ACC112 (cell line): ENCODE measurements around the gene SLC17A4.

ENCODE experiments used
- H2AFZ ChIP-seq: fragments of 200-600 bp; sonication (generic); one replicate; pipeline ENCODE4 v1.6.0; 2017; ENCODE audit warnings: antibody characterized with exemption, low read length; ENCODE audit not compliant: unreplicated experiment
- H3K27ac ChIP-seq: fragments of 200-600 bp; sonication (generic); 2 replicates; pipeline ENCODE4 v1.5.1; 2014; ENCODE audit warnings: low read depth, mild to moderate bottlenecking, antibody characterized with exemption, low read length, moderate library complexity
- H3K27me3 ChIP-seq: fragments of 200-600 bp; sonication (generic); 2 replicates; pipeline ENCODE4 v1.6.1; 2014; ENCODE audit warnings: mild to moderate bottlenecking, antibody characterized with exemption, low read length, moderate library complexity, mixed read lengths; ENCODE audit not compliant: insufficient read depth
- H3K36me3 ChIP-seq: fragments of 200-600 bp; sonication (generic); 2 replicates; pipeline ENCODE4 v1.6.1; 2016; ENCODE audit warnings: mild to moderate bottlenecking, antibody characterized with exemption, low read length, moderate library complexity, mixed read lengths; ENCODE audit not compliant: insufficient read depth
- H3K4me1 ChIP-seq: fragments of 200-600 bp; sonication (generic); one replicate; pipeline ENCODE4 v1.6.1; 2016; ENCODE audit warnings: low read length, mixed read lengths; ENCODE audit not compliant: insufficient read depth, unreplicated experiment, control insufficient read depth
- H3K4me3 ChIP-seq: fragments of 200-600 bp; sonication (generic); 2 replicates; pipeline ENCODE4 v1.5.1; 2014; ENCODE audit warnings: mild to moderate bottlenecking, low read depth, low read length
- H3K79me2 ChIP-seq: fragments of 200-600 bp; sonication (generic); one replicate; pipeline ENCODE4 v1.6.0; 2016; ENCODE audit warnings: low read length; ENCODE audit not compliant: control insufficient read depth, unreplicated experiment, insufficient read depth

Gene SLC17A4

GRCh38 chr6:25750906-25751305, 3.6 kb upstream of the SLC17A4 start:
- no peak overlapping the region for H3K4me3 ChIP-seq
- no peak overlapping the region for H3K27ac ChIP-seq
- no peak overlapping the region for H2AFZ ChIP-seq
- H3K79me2 ChIP-seq: no peaks in the 10 kb centered on the region
- H3K27me3 ChIP-seq: peaks cover 30% of the 10 kb centered on the region
- H3K4me1 ChIP-seq: no peaks in the 10 kb centered on the region
- H3K36me3 ChIP-seq: no peaks in the 10 kb centered on the region

DNA sequence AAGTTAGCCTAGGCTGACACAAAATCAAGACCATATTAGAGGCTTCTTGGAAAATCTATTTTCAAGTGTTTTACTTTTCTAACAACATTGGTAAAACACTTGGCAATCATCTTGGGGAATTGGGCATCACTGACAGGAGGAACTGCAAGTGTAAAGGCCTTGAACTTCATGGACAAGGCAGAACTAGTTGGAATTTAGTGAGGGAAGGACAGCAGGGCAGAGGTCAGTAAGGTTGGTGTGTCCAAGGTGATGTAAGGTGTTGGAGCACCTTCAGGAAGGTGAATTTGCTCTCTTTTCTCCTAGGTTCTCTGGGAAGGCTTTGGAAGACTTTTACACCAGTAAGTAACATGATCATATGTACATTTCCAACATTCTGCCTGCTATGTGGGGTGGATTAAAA, 1.5 kb upstream of the SLC17A4 start:
- Histone ChIP-seq H3K27me3 (peaks cover 41% of the 10 kb centered on the region), H3K4me1 (no peaks in the 10 kb centered on the region), H2AFZ (no peak overlapping the region), H3K36me3 (no peaks in the 10 kb centered on the region), H3K27ac (no peak overlapping the region), H3K4me3 (no peak overlapping the region), H3K79me2 (no peaks in the 10 kb centered on the region)

DNA sequence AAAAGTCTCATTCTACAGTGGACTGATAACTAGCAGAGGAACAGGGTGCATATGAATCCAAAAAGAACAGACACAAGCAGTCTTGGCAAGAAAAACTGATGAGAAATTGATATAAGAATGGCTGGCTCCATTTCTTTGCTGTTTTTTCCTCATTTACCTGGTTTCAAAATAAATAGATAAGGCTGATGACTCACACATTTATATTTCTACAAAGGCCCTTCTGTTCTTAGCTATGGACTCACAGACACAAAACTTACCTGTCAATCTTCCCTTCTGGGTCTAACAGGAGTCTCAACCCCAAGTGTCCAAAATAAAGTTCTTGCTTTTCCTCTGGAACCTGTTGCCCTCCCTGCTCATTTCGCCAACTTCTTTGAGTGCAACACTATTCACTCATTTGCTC, 941 bp downstream of the SLC17A4 start:
- H3K4me1 ChIP-seq: no peaks in the 10 kb centered on the region
- H3K79me2 ChIP-seq: no peaks in the 10 kb centered on the region
- peaks cover 60% of the 10 kb centered on the region for H3K27me3 ChIP-seq
- H3K4me3 ChIP-seq: no peak overlapping the region
- no peaks in the 10 kb centered on the region for H3K36me3 ChIP-seq
- H2AFZ ChIP-seq: no peak overlapping the region
- H3K27ac ChIP-seq: no peak overlapping the region

DNA sequence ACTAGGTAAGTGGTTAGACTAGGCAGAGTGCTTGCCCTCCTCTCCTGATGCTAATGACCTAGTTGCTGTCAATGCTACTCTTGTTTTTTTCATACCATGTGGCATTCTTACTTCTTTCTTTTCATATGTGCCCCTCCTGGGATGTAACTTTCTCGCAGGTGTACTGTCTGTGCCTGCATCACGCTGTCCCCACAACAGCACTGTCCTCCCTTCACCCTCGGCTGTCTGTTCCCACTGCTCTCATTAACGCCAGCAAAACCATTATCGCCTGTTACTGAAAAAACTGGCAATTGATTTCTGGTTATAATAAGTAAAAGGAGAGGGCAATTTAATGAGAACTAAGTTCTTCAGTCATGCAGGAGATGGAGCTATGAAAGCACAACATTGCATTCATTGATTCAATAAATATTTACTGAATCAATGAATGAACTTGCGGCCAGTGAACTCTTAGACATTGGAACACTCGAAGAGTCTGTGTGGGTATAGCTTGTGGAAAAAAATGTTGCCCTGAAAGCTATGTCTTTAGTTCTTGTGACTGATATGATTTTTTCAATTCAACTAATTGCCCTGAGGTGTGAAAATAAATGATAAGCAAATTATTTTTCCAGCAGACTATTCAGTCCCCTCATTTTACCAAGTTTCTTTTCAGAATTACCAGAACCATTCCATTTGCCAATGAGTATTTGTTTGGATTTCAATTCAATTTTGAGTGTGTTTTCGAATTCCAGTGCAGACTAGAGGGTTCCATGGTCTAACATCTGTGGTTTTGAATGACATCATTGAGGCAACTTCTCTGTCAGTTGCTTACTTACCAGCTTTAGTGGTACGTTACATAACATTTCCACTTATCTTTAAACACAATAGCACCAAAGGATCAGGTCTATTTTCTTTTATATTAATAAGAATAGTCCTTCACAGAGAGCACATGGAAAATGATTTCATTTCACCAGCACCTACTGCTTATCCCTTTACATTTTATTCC, 2.1 kb downstream of the SLC17A4 start:
- Histone ChIP-seq H3K4me3 (no peak overlapping the region), H3K27ac (no peak overlapping the region), H3K36me3 (no peaks in the 10 kb centered on the region), H3K79me2 (no peaks in the 10 kb centered on the region), H2AFZ (no peak overlapping the region), H3K4me1 (no peaks in the 10 kb centered on the region), H3K27me3 (peaks cover 71% of the 10 kb centered on the region)

DNA sequence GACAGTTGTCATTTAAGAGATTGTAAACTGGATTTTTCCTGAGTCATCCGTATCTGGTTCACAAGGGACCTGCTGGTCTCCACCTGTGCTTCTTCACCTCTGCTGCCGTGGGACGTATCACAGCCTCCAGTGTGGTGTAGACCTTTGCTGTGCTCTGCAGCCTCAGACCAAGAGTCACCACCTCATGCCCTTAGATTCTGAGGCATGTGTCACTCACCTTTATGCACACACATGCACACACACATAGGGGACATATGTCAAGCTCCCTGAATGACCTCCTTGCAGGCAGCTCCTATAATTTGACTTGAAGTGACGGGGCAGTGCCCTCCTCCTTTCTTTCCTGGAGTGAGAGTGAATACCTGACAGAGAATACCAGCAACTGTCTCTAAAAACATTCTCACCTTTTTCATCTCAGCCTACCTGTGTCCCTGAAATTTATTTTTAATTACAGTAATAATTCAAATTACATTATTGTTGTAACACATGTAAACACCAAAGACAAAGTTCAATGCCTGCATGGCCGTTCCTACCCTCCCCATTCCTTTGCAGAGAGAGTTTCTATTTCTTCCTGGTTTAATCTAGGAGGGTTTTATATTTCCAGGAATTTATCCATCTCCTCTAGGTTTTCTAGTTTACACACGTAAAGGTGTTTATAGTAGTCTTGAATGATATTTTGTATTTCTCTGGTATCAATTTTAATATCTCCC, 3.5 kb downstream of the SLC17A4 start:
- H2AFZ ChIP-seq: no peak overlapping the region
- H3K4me3 ChIP-seq: no peak overlapping the region
- H3K4me1 ChIP-seq: no peaks in the 10 kb centered on the region
- no peaks in the 10 kb centered on the region for H3K36me3 ChIP-seq
- peaks cover 85% of the 10 kb centered on the region for H3K27me3 ChIP-seq
- no peaks in the 10 kb centered on the region for H3K79me2 ChIP-seq
- no peak overlapping the region for H3K27ac ChIP-seq

DNA sequence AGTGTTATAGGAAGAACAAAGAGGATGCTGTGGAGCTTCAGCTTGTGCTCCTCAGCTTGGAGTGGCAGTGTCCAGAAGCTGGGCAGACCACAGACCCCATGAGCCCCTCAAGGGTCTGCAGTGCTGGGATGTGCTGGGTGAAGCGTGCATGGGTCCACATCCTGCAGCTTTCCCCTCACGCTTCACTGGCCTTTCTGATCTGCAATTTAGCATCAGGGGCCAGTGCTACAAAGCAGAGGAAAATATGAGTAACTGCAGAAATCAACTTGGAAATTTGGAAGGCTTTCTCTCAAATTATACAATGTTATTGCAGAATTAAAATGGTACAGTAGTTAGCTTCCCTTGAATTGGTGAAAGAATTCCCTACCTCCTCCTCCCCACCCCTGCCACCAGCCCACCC, 10.1 kb downstream of the SLC17A4 start:
- H3K4me3 ChIP-seq: no peak overlapping the region
- no peaks in the 10 kb centered on the region for H3K79me2 ChIP-seq
- H3K4me1 ChIP-seq: no peaks in the 10 kb centered on the region
- peaks cover 72% of the 10 kb centered on the region for H3K27me3 ChIP-seq
- H2AFZ ChIP-seq: no peak overlapping the region
- no peaks in the 10 kb centered on the region for H3K36me3 ChIP-seq
- no peak overlapping the region for H3K27ac ChIP-seq

GRCh38 chr6:25768566-25768965, 14.0 kb downstream of the SLC17A4 start:
- Histone ChIP-seq H2AFZ (no peak overlapping the region), H3K27me3 (peaks cover 50% of the 10 kb centered on the region; the same call in 1 of the 2 replicates), H3K4me1 (no peaks in the 10 kb centered on the region), H3K27ac (no peak overlapping the region), H3K79me2 (no peaks in the 10 kb centered on the region), H3K4me3 (no peak overlapping the region), H3K36me3 (no peaks in the 10 kb centered on the region)

DNA sequence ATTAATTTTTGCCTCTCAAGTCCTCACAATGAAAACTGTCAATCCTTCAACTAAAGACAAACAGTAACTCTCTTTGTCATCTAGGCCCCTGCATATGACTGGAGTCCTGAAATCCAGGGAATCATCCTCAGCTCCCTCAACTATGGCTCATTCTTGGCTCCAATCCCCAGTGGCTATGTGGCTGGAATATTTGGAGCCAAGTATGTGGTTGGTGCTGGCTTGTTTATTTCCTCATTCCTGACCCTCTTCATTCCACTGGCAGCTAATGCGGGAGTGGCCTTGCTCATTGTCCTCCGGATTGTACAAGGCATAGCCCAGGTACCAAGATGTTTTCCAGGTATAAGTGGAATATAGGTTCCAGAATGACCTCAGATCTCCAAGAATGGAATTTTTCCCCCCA, 15.4 kb downstream of the SLC17A4 start:
- no peak overlapping the region for H3K4me3 ChIP-seq
- H3K36me3 ChIP-seq: no peaks in the 10 kb centered on the region
- H3K4me1 ChIP-seq: no peaks in the 10 kb centered on the region
- peaks cover 50% of the 10 kb centered on the region for H3K27me3 ChIP-seq
- H3K27ac ChIP-seq: no peak overlapping the region
- H3K79me2 ChIP-seq: no peaks in the 10 kb centered on the region
- H2AFZ ChIP-seq: no peak overlapping the region

DNA sequence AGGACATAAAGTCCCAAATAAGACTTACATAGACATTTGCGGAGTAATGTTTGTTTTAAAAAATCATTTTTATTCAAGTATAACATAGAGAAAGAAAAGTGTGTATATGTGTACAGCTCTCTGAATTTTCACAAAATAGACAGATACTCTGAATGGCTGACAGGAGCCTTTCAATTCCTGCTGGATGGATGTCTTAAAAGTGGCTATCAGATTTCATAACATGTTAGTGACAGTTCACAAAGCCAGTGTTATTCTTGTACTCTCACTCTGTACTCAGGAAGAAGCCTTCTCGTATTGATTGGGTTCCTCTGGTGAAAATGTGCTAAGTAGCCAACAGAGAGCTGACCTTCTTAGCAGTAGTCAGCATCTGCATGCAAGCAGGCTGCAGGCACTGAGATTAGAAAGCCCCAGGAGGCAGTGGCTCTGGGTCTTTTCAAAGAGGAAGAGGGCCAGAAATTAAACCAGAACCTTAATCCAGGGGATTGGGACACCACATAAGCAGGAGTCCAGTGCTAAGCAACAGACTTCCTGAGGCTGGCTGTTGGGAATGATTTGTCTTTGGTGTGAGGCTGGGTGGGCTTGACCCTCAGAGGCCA, 19.7 kb downstream of the SLC17A4 start:
- no peaks in the 10 kb centered on the region for H3K36me3 ChIP-seq
- H3K79me2 ChIP-seq: no peaks in the 10 kb centered on the region
- H3K4me1 ChIP-seq: no peaks in the 10 kb centered on the region
- no peak overlapping the region for H3K27ac ChIP-seq
- H2AFZ ChIP-seq: no peak overlapping the region
- peaks cover 57% of the 10 kb centered on the region for H3K27me3 ChIP-seq
- H3K4me3 ChIP-seq: no peak overlapping the region

DNA sequence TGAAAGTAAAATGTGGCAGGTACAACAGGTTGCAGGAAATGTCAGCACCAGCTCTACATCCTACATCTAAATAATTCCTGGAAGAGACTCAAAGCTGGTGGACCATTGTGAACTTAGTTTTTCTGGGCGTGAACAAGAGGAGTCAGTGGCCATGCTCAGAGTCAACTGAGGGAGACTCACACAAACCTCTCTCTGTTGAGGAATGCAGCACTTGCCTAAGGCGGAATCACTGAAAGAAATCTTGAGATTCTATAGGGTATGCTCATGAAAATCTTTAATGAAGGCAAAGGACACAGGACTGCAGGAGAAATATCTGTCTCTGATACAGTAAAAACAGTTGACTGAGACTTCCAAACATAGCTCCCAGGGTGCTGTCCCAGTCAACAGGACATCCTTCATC, 22.5 kb downstream of the SLC17A4 start:
- Histone ChIP-seq H3K27me3 (peaks cover 54% of the 10 kb centered on the region), H3K36me3 (no peaks in the 10 kb centered on the region), H3K4me3 (no peak overlapping the region), H3K79me2 (no peaks in the 10 kb centered on the region), H3K4me1 (no peaks in the 10 kb centered on the region), H2AFZ (no peak overlapping the region), H3K27ac (no peak overlapping the region)
